A549 (cell line): ENCODE measurements around the gene CBY1.

Source experiments
- CBX2 ChIP-seq: fragments of 200-600 bp; sonication (generic); IDR thresholded peaks from 2 replicates; pipeline ENCODE4 v1.6.1; 2016; ENCODE audit warnings: low read depth, mild to moderate bottlenecking, borderline replicate concordance
- CHD2 ChIP-seq: fragments of 150-350 bp; IDR thresholded peaks from 2 replicates; pipeline ENCODE4 v1.6.1; 2014; ENCODE audit warnings: low read length; ENCODE audit not compliant: partially characterized antibody
- CTCF ChIP-seq: fragments of >200 bp; sonication (Bioruptor Twin); formaldehyde crosslinking; IDR thresholded peaks from 3 replicates; pipeline ENCODE4 v1.5.1; 2016
- EP300 ChIP-seq, 2 experiments: fragments of >200 bp; sonication (Bioruptor Twin); formaldehyde crosslinking; IDR thresholded peaks; 2 replicates in 1 of 2; 3 replicates in 1 of 2; pipeline ENCODE4 v1.6.1; 2016 to 2017
- HMGXB4 ChIP-seq: fragments of 250-450 bp; sonication (Bioruptor Pico); IDR thresholded peaks from 2 replicates; pipeline ENCODE4 v1.5.0; 2021; ENCODE audit warnings: mild to moderate bottlenecking, moderate library complexity, borderline replicate concordance
- HOXB5 ChIP-seq: fragments of 250-450 bp; sonication (Bioruptor Pico); IDR thresholded peaks from 2 replicates; pipeline ENCODE4 v1.5.0; 2020; ENCODE audit warnings: mild to moderate bottlenecking, moderate library complexity
- JUN ChIP-seq, 2 experiments: fragments of >200 bp; sonication (Bioruptor Twin); formaldehyde crosslinking; IDR thresholded peaks; 2 replicates in 1 of 2; 3 replicates in 1 of 2; pipeline ENCODE4 v1.6.1; 2016 to 2017
- POLR2A ChIP-seq: IDR thresholded peaks from 2 replicates; pipeline ENCODE4 v1.6.1; 2012; ENCODE audit warnings: mild to moderate bottlenecking, low read length
- RAD21 ChIP-seq, 2 experiments: fragments of >200 bp in 1 of 2; sonication (Bioruptor Twin) in 1 of 2; formaldehyde crosslinking in 1 of 2; IDR thresholded peaks in 1 of 2; conservative IDR thresholded peaks in 1 of 2; 2 replicates in 1 of 2; 3 replicates in 1 of 2; pipeline ENCODE4 v1.6.1; 2012 to 2018; ENCODE audit warnings: inconsistent platforms in 1 of 2
- SMC3 ChIP-seq: fragments of >200 bp; sonication (Bioruptor Twin); formaldehyde crosslinking; IDR thresholded peaks from 3 replicates; pipeline ENCODE4 v1.6.1; 2018; ENCODE audit warnings: inconsistent platforms
- USF2 ChIP-seq: fragments of 450-650 bp; IDR thresholded peaks from 2 replicates; pipeline ENCODE4 v1.6.1; 2014; ENCODE audit warnings: antibody characterized with exemption
- ZFP36 ChIP-seq: fragments of 450-650 bp; IDR thresholded peaks from 2 replicates; pipeline ENCODE4 v1.6.1; 2014; ENCODE audit warnings: borderline replicate concordance; ENCODE audit not compliant: partially characterized antibody
- ZSCAN20 ChIP-seq: fragments of 250-450 bp; sonication (Bioruptor Pico); IDR thresholded peaks from 2 replicates; pipeline ENCODE4 v1.8.0; 2022; ENCODE audit warnings: mild to moderate bottlenecking, moderate library complexity

GRCh38 chr22:38718414-38718813 is 62.0 kb downstream of the CBY1 start:
- TF ChIP-seq CTCF (no peak), USF2 (no peak), EP300 (IDR thresholded peaks at IDR 0.05) (no peak), ZFP36 (no peak), CHD2 (no peak), JUN (IDR thresholded peaks at IDR 0.05) (no peak), RAD21 (conservative IDR thresholded peaks at IDR 0.05 in 1 of 2, IDR thresholded peaks at IDR 0.05 in 1 of 2) (0 out of 5 replicates have a peak, but pooled peaks of 1 of the 2 experiments have one; percentile 2), CBX2 (no peak), HOXB5 (CRISPR knock-in tag) (no peak), HMGXB4 (no peak), POLR2A (no peak), ZSCAN20 (CRISPR knock-in tag) (no peak), SMC3 (no peak)
